Measurements from ENCODE around the gene ADPRH.
A peak's percentile ranks its signal among the peaks of the same experiment; 100 is the strongest.

ADPRH gene

DNA sequence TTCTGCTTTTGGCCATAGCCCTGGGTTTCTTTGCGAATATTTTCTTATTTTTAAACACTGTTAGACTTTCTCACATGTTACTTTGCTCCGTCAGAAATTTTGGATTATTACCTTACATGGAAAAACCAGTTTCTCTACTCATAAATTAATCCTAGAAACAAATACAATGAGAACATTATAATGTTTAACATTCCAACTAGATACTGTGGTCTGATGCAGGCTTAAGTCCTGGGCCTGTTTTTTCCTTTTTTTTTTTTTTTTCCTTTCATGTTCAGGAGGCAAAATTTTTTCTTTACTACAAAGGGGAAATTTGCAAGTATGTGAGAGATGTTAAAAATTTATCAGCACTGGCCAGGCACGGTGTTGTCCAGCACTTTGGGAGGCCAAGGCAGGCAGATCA is 52.2 kb downstream of the ADPRH start:
- no peak for DNase-seq

- no peak for DNase-seq
Measured at GRCh38 chr3:119632216-119632615, 52.9 kb downstream of the ADPRH start.

DNA sequence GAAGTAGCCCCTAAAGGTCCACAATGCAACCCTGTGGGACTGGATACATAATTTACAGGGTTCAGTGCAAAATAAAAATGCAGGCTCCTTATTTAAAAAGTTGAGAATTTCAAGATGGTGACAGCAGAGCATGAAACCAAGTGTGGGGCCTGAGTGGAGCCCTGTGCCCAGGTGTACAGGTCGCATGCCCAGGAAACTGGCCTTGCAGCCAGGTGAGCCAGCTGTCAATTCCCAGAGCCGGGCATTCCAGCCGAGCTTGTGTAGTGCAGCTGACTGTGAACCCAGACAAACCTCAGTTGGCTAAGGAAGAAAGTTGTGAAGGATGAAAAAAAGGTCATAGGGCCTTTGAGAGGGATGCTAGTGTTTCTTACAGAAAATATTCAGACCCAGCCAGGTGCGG is 53.5 kb downstream of the ADPRH start:
- DNase-seq, result no peak

GRCh38 chr3:119635719-119636118 is 56.4 kb downstream of the ADPRH start:
- no peak for DNase-seq

- no peak for DNase-seq
Measured at GRCh38 chr3:119636249-119636648, 57.0 kb downstream of the ADPRH start.

GRCh38 chr3:119636891-119637611 is 57.8 kb downstream of the ADPRH start:
- DNase-seq, result no peak

DNA sequence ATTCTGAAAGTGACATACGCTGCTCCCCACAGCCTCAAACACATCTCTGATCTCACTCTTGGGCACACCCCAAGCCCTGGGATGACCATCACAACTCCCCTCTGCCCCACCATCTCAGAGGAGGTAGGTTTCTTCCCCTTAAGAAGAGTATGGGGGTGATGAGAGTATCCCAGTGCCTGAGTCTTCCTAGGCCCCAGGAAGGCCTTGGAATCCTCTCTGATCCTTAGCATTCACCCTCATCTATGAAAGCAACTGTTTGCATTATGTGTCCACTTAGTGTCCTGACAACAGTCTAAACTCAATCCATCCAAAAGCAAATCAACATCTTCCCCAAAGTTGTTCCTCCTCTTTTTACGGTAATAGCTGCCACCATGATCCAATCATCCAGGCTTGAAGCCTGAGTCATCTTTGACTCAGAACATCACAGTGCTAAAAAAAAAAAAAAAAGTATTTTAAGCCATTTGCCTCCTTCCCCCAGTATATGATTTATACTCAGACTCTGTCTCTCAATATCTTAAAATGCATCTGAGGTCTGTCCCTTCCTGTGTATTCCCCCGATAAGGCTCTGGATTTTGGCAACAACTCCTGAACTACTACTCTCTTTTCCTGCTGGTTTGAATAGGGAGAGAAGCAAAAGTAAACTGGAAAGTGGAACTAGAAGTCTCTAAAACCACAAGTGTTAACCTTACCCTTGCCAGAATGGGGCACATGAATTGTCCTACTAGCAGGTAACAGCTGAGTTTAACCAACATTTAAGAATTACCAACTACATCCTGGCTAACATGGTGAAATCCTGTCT is 58.6 kb downstream of the ADPRH start:
- DNase-seq, result peak; percentile 41 to 50

Data from Kasumi-1 (cell line).